OCI-M1 (cell line): ENCODE results near the gene CENPB.
A peak's percentile ranks its signal among the peaks of the same experiment; 100 is the strongest.

Source experiments
- DNase-seq: peaks from one replicate; lab custom pipeline; 2025; lab: John Stamatoyannopoulos, UW

CENPB gene

DNA sequence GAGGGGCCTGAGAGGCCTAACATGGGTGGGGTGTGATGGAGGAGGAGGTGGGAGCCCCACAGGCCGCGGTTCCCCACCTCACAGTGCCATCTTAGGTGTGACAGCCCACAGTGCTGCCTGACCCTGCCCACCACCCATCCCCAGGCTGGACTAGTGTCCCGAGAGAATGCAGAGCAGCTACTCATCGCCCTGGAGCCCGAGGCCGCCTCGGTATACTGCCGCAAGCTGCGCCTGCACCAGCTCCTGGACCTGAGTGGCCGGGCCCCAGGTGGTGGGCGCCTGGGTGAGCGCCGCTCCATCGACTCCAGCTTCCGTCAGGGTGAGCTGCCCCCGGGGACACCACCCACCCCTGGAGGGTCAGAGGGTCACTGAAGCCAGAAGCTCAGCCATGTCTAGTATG, 38.5 kb downstream of the CENPB start:
- no peak for DNase-seq

DNA sequence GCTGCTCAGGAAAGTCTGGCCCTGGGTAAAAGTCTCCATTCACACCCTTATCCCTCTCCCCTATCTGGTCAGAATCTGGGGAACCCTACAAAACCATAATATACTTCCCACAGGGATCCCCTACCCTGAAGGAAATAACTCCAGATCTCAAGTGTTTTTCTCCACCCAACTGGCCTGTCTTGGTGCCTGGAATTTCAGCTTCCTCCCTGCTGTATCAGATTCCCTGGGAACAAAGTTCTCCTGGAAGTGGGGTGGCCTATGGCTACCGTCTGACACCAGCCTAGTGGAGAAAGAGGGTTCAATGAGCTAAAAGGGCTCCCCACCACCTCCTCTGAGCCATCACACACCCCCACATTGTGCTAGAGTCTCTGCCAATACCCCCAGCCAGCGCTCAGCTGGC, 39.1 kb downstream of the CENPB start:
- no peak for DNase-seq

DNA sequence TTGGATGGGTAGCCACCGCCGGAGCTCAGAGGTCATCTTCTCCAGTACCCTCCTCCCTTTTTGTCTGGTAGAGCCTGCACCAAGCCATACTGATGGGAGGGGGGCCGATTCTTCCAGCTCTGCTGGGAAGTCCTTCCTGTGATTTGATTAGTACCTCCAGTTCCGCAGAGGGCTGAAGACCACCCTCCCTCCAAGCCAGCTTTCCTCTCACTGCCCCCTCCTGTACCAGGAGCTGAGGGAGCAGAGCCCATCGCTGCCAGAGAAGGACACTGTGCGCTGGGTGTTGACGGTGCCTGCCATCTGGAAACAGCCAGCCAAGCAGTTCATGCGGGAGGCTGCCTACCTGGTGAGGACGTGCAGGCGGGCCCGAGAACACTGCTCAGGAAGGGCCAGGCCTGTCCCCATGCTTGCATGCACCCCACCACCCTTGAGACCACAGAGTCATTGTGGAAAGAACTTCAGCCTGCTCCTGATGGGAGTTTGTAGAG, 40.8 kb downstream of the CENPB start:
- no peak for DNase-seq

DNA sequence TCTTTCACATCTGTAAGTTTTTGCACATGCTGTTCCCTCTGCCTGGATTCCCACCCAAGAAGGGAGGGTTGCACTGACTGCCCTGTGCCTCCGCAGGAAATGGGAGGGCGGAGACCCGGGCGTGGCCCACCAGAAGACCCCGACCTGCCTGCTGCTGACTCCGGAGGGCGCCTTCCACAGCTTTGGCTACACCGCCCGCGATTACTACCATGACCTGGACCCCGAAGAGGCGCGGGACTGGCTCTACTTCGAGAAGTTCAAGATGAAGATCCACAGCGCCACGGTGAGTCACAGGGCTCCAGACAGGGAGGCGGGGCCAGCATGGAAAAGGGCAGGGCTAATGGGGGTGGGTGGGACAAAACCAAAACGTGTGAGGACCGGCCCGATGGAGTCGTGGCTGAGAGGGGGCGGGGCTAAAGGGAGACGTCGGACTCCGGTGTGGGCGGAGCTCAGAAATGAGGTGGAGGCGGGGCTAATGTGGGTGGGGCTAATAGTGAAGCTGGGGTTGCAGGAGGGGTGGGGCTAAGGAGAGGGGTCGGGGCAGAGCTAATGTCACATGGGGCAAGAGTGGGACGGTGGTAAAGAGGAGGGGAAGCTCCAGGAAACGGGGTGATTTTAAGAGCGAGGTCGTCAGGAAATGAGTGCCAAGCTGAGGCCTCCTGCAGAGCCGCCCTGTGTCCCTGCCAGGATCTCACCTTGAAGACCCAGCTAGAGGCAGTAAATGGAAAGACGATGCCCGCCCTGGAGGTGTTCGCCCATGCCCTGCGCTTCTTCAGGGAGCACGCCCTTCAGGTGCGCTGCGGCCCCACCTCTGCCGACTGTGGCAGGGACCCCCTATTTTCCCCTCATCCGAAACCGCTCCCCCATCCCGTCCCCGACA, 41.5 kb downstream of the CENPB start:
- DNase-seq, result peak; percentile 91

DNA sequence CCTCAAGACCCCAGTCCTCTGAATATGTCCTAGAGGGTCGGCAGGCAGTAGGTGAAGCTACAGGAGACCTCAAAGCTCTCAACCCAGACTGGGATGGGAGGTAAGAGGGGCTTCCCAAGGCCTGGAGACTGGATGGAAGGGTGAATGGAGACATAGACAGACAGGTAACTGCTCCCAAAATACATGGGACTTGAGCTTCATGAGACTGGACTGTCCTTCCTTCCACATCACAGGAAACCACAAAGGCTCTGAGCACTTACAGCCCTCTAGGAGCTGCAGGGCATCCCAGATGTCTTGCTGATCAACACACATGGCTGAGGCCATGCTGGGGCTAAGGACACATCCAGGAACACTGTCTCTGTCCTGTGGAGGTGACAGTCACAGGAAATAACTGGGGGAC, 42.5 kb downstream of the CENPB start:
- DNase-seq, result no peak

DNA sequence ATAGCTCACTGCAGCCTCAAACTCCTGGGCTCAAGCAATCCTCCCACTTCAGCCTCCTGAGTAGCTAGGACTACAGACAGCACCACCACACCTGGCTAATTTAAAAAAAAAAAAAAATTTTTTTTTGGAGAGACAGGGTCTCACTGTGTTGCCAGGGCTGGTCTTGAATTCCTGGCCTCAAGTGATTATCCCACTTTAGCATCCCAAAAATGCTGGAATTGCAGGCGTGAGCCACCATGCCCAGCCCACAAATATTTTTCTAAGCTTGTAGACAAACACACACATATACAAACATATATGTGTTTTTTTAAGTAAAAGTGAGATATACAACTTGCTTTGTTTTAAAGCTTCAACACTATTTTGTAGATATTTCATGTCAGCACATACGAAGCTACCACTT, 43.3 kb downstream of the CENPB start:
- DNase-seq, result no peak

DNA sequence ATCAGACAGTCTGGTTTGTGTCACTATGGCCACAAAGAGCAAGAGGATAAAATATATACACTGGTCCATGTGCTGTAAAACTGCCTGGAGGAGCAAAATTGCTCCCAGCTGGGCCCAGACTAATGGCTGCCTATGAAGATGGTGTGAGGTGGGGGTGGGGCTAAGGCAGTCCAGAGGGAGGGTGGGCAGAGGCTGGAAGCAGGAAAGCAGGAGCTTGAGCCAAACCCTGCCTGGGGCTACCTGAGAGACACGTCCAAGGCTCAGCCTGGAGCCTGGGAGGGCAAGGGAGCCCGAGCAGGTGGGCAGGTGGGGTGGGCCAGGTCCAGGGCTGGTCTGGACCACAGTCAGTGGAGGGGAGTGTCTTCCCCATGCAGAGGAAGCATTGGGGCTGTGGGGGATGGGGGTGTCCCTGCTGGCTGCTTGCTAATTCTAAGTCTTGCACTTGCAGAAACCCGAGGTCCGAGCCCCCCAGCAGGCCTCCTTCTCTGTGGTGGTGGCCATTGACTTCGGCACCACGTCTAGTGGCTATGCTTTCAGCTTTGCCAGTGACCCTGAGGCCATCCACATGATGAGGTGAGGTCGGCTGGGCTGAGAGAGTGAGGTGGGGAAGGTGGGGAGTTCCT, 44.6 kb downstream of the CENPB start:
- no peak for DNase-seq

DNA sequence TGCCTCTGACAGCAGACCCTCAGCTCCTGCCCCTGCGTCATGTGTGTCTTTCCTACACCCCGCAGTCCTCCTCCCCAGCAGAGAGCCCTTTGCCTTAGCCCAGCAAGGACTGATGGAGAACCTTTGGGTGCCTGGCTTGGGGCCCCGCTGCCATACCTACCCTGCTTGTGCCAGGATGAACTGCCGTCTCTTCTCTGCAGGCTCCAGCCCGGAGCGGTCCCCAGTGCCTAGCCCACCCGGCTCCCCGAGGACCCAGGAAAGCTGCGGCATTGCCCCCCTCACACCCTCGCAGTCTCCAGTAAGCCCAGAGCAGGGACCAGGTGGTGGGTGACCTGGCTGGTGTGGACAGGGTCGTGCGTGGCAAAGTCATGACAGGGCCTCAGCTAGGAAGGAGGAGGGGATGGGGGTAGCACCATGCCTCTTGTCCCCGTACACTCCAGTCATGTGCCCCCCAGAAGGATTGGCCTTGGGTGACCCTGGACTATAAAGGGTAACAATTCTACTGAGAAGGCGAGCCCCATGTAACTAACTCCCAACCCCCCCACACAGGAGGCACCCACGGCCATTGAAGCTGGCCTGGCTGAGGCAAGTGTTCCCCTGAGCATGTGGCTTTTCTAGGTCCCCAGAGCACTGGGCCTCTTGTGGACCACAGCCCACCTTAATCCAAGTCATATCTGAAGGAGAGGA, 45.8 kb downstream of the CENPB start:
- no peak for DNase-seq

DNA sequence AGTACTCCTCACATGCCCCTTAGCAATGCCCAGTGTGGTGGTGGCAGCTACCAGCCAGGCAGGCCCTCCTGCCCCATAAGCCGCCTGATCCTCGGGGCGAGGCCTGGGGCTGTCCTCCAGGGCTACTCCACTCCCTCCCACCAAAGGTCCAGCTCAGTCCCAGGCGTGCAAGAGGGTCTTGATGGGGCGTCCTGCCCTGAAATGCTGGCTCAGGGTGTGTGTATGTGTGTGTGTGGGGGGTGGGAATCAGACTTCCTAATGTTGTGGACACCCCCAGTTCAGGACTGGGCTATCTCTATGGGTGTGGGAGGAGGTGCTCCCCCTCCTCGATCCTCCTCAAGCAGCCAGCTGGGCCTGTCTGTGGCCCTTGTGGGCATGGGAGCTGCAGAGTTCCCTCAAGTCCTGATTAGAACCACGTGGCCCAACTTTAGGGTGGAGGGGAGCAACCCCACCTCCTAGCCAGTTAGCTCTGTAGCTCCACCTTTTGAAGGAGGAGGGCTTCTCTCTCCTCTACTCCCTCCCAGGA, 46.6 kb downstream of the CENPB start:
- peak; percentile 36 for DNase-seq

DNA sequence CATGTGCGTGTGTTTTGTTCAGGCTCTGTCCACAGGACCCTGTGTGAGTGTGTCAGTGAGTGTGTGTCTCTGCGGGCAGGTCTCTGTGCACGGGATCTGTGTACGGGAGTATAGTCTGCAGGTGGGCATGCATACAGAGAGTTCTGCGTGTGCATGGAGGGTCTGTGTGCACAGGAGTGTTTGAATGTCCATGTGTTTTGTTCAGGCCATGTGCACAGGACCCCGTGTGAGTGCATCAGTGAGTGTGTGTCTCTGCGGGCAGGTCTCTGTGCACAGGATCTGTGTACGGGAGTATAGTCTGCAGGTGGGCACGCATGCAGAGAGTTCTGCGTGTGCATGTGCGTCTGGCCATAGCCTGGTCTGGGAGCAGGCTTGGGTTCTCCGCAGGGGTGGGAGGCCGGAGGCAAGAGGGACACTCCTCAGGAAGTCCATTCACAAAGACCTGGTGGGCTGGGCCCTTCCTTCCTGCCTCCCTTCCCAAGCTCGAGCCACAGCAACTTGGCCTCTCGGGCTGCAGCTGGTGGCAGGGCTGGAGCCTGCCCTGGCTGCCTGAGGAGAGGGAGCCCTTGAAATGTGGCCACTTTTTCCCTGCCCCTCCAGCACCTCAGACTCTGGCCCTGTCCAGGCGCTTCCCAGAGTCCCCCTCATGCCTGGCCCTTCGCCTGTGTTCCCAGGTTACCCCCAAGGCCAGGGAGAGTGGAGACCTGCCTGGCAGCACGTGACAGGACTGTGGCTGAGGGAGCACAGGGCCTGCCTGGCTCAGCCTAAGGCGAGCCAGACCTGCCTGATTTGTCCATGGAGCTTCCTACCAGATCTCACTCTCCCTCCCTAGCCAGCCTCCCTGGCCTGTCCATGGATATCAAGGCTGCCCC, 47.2 kb downstream of the CENPB start:
- no peak for DNase-seq

DNA sequence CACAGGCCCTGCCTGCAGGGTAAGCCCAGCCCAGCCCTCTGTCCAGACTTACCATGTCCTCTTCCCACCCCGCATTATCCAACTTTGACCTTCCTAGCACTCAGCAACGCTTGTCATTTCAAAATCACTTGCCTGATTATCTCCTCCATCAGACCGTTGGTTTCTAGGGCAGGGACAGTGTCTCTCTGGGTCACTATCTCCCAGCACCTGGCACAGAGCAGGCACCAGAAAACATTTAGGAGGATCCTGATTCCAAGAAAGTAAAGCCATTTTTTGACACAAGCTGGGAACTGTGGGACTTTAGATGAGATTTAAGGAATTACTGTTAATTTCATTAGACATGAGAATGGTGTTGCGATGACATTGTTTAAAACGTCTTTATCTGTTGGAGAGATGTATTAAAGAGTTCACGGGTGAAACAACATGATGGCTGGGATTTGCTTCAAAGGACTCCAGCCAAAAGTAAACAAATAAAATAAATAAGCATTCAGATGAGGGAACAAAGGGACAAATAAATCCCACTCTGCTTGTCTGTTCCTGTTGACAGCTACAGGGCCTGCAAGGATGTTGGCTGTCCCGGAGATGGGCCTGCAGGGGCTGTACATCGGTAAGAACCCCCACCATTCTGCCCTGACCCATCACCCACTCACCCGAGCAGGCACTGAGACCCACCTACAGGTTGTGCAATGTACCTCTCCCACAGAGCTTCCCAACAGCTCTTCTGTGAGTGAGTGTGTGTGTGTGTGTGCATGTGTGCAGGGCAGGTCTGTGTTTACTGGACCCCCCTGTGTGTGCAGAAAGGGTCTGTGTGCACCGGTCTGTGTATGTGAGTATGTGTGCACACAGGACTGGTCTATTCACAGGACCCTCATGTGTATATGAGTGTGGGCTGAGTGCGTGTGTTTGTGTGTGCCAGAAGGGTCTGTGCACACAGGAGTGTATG, 48.2 kb downstream of the CENPB start:
- peak; percentile 35 for DNase-seq

DNA sequence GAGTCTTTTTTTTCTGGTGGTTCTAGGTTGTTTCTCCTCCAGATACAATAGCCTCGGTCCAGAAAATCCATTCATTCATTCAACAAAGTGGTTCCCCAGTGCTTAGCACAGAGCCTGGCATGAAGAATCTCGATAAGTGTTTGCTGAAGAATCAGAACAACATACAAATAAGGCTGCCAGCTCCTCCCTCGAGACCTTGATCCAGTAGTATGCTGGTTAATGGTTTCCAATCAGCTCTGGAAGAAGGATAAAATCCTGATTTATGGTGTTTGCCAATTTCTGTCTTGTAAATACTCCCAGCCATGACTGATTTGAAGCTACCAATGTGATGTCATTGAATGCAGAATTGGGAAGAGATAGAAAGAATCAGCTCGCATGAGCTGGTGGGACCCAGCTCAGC, 50.8 kb downstream of the CENPB start:
- no peak for DNase-seq

DNA sequence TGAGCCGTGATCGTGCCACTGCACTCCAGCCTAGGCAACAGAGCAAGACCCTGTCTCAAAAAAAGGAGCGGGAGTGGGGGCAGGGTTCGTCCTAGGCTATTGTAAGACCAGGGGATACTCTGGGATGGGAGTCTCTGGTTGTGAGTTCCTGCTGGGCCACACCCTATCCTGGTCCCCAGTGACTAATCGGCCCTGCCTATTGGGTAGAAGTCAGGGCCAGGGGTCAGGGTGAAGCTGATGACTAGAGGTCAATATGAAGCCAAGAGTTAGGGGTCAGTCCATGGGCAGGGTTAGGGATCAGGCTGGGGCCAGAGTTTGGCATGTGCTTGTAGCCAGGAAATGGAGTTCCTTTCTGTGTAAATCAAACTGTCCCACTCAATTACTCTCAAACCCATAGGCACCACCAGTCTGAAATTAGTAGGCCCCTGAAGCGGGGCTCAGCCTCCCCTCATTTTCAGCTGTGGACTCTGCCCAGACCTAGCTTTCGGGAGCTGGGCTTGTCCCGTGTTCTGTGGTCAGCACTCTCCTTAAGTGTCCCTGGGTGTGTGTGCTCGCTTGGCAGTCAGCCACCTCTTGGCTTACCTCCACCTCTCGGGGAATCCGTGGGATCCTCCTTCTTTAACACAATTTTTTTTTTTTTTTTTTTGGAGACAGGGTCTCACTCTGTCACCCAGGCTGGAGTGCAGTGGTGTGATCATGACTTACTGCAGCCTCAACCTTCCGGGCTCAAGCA, 52.3 kb downstream of the CENPB start:
- no peak for DNase-seq
